Endothelial cell of umbilical vein (primary cell): ENCODE data around the gene AKAP13. TPM values are rescaled to one million over a fixed set of nuclear protein-coding genes. Genes with fewer than 3 reads are reported as not detected.

Source experiments
- BruUV-seq: library from RNA; stranded (reverse); fragments of 400-500 nt; replicated peaks from 2 replicates; lab custom pipeline; 2021; lab: Mats Ljungman, UMichigan
- CTCF ChIA-PET: fragments of 300-600, 350-600 bp; sonication (Branson Sonifier 250); formaldehyde crosslinking; loops from one replicate; lab custom pipeline; 2021; ENCODE audit warnings: antibody characterized with exemption, inconsistent platforms; lab: Charles Lee
- POLR2A ChIA-PET: fragments of 300-600, 350-600 bp; sonication (Branson Sonifier 250); formaldehyde crosslinking; loops from one replicate; lab custom pipeline; 2021; ENCODE audit warnings: antibody characterized with exemption, inconsistent platforms; lab: Charles Lee
- DNase-seq: peaks from one replicate; pipeline ENCODE4 v3.0.0-alpha.2; 2011; ENCODE audit warnings: low read depth, low spot score
- FAIRE-seq: peaks from 2 replicates; lab custom pipeline; 2011; peaks lifted over from hg19 to GRCh38; lab: Jason Lieb, UNC
- H2AFZ ChIP-seq: 2 replicates; pipeline ENCODE4 v1.6.0; 2012; ENCODE audit warnings: low read depth, low read length, control low read depth, inconsistent platforms
- H3K27ac ChIP-seq: 2 replicates; pipeline ENCODE4 v1.5.1; 2011; ENCODE audit warnings: low read depth, mild to moderate bottlenecking, control low read depth, low read length, moderate library complexity; ENCODE audit not compliant: insufficient read depth
- H3K27me3 ChIP-seq, 2 experiments: 2 replicates each; pipeline versions ENCODE4 v1.6.0 to v1.6.1; 2011; ENCODE audit warnings: low read length in 2 of 2, mixed read lengths in 1 of 2; ENCODE audit not compliant: control insufficient read depth in 2 of 2, insufficient read depth in 2 of 2
- H3K36me3 ChIP-seq, 2 experiments: 2 replicates in 1 of 2; 3 replicates in 1 of 2; pipeline ENCODE4 v1.5.1; 2011; ENCODE audit warnings: low read length in 2 of 2, mild to moderate bottlenecking in 1 of 2, moderate library complexity in 1 of 2; ENCODE audit not compliant: control insufficient read depth in 2 of 2, insufficient read depth in 2 of 2; ENCODE audit errors: extremely low read depth in 1 of 2
- H3K4me1 ChIP-seq: 3 replicates; pipeline ENCODE4 v1.5.1; 2011; ENCODE audit warnings: mild to moderate bottlenecking, low read length; ENCODE audit not compliant: control insufficient read depth, insufficient read depth; ENCODE audit errors: extremely low read depth
- H3K4me2 ChIP-seq: 2 replicates; pipeline ENCODE4 v1.6.1; 2011; ENCODE audit warnings: low read length, control low read depth, mixed read lengths; ENCODE audit not compliant: insufficient read depth
- H3K4me3 ChIP-seq, 3 experiments: fragments of 200-600 bp in 1 of 3; sonication (generic), shearing (Covaris generic) in 1 of 3; replicated peaks in 1 of 3; 2 replicates each; pipeline ENCODE4 v1.5.1; 2011 to 2016; ENCODE audit warnings: control low read depth in 3 of 3, low read length in 3 of 3, mild to moderate bottlenecking in 2 of 3, inconsistent platforms in 1 of 3, low read depth in 1 of 3, moderate library complexity in 1 of 3; ENCODE audit not compliant: insufficient read depth in 1 of 3
- H3K79me2 ChIP-seq: 2 replicates; pipeline ENCODE4 v1.6.0; 2012; ENCODE audit warnings: low read length, inconsistent platforms; ENCODE audit not compliant: control insufficient read depth, insufficient read depth
- H3K9ac ChIP-seq: replicated peaks from 2 replicates; pipeline ENCODE3; 2011; ENCODE audit warnings: low read length, control low read depth; ENCODE audit not compliant: insufficient read depth; ENCODE audit errors: extremely low read depth
- H3K9me1 ChIP-seq: replicated peaks from 3 replicates; pipeline ENCODE4 v1.6.0; 2011; ENCODE audit warnings: mild to moderate bottlenecking, low read length; ENCODE audit not compliant: control insufficient read depth, insufficient read depth; ENCODE audit errors: extremely low read depth
- H3K9me3 ChIP-seq: replicated peaks from 2 replicates; pipeline ENCODE4 v1.5.1; 2012; ENCODE audit warnings: low read length, inconsistent platforms; ENCODE audit not compliant: control insufficient read depth, insufficient read depth
- H4K20me1 ChIP-seq: replicated peaks from 2 replicates; pipeline ENCODE3; 2011; ENCODE audit warnings: mild to moderate bottlenecking, low read length; ENCODE audit not compliant: control insufficient read depth, insufficient read depth; ENCODE audit errors: extremely low read depth
- EZH2 ChIP-seq: IDR thresholded peaks from 2 replicates; pipeline ENCODE4 v1.6.1; 2012; ENCODE audit warnings: borderline replicate concordance, low read depth, mild to moderate bottlenecking, moderate library complexity, low read length, inconsistent platforms; ENCODE audit not compliant: severe bottlenecking
- FOS ChIP-seq: IDR thresholded peaks from 2 replicates; pipeline ENCODE4 v1.6.1; 2011; ENCODE audit warnings: mild to moderate bottlenecking, low read length, moderate library complexity, borderline replicate concordance; ENCODE audit not compliant: insufficient read depth
- GATA2 ChIP-seq: IDR thresholded peaks from 2 replicates; pipeline ENCODE4 v1.7.0; 2011; ENCODE audit warnings: low read depth, mild to moderate bottlenecking, moderate library complexity, mixed read lengths, low read length; ENCODE audit not compliant: insufficient read length, insufficient read depth
- JUN ChIP-seq: IDR thresholded peaks from 2 replicates; pipeline ENCODE4 v1.6.1; 2011; ENCODE audit warnings: borderline replicate concordance, low read depth; ENCODE audit not compliant: insufficient read length, insufficient read depth
- MYC ChIP-seq: IDR thresholded peaks from one replicate; pipeline ENCODE4 v1.6.1; 2011; ENCODE audit warnings: mild to moderate bottlenecking, low read depth, low read length
- POLR2A ChIP-seq: IDR thresholded peaks from 2 replicates; pipeline ENCODE4 v1.6.1; 2012; ENCODE audit warnings: low read depth, mild to moderate bottlenecking, control low read depth, low read length
- POLR2AphosphoS5 ChIP-seq: IDR thresholded peaks from 2 replicates; pipeline ENCODE4 v1.6.1; 2012; ENCODE audit warnings: low read depth, mild to moderate bottlenecking, control low read depth, low read length, moderate library complexity; ENCODE audit not compliant: insufficient read depth
- dilution Hi-C: fragments of 300-500 bp; cut with MboI; formaldehyde crosslinking; loops from one replicate; pipeline ENCODE4 v1.15.0; 2019; ENCODE audit warnings: low sequenced_read_pairs; ENCODE audit not compliant: extremely low pct_ligation_motif_present
- intact Hi-C: fragments of 100-400 bp; cut with micrococcal nuclease; formaldehyde crosslinking; loops from one replicate; pipeline ENCODE4 v1.10.0; 2022
- polyA plus RNA-seq, 4 experiments: library from polyadenylated mRNA; depleted of rRNA in 3 of 4; stranded (reverse) in 3 of 4; unstranded in 1 of 4; fragments of >200 nt; gene quantifications; 2 replicates each; pipeline versions ENCODE4 v1.2.1 to v1.2.3, GENCODE V29; 2011 to 2012; ENCODE audit warnings: missing spikeins in 1 of 4
- total RNA-seq: library from RNA; stranded (reverse); gene quantifications from 2 replicates; pipeline ENCODE4 v1.2.3, GENCODE V29; 2021
- TF ChIP-seq, protein P1 (sequence below): IDR thresholded peaks from 2 replicates; pipeline ENCODE4 v1.6.1; 2011; ENCODE audit not compliant: insufficient read depth, insufficient read length
- TF ChIP-seq, protein P2 (sequence below), 2 donors: IDR thresholded peaks; 1 replicate in 1 of 2; 2 replicates in 1 of 2; pipeline ENCODE4 v1.5.1; 2011; ENCODE audit warnings: low read length in 2 of 2, mild to moderate bottlenecking in 2 of 2, moderate library complexity in 2 of 2, control low read depth in 1 of 2, inconsistent platforms in 1 of 2, low read depth in 1 of 2; ENCODE audit not compliant: insufficient read depth in 1 of 2; ENCODE audit errors: extremely low read depth in 1 of 2

AKAP13 gene
- total and polyA plus RNA-seq, 2 donors (not counting 3 experiments of a cell fraction or from before 2014, with no cell fraction given): 22.8 to 87.8 TPM

DNA sequence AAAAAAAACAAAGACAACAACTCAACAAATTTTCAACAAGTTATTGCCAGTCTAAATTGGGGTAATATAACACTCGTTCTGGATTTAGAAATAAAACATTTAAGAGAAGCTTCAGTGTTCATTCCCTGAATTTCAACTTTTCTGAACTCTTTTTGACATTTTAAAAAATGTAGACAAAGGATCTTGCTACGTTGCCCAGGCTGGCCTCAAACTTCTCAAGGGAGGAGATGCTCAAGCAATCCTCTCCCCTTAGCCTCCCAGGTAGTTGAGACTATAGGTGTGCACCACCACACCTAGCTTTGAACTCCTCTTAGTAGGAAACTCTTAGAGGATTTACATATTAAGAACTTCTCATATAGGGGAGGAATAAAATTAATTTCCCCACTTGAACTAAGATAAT lies 91.9 kb downstream of the AKAP13 start:
- H3K27ac ChIP-seq: no peak overlapping the region
- H3K4me3 ChIP-seq: no peak overlapping the region
- BruUV-seq: no TSS peak
- no peak overlapping the region for H3K9ac ChIP-seq
- CTCF ChIA-PET: interaction anchor here (1.3 to 1.4 kb wide), 2 partner anchors 169 to 176 kb away, joined by 3 to 4 read pairs; no protein-coding TSS in a partner anchor
- DNase-seq (no peak), FAIRE-seq (no peak)
- H3K4me1 ChIP-seq: peaks cover 17% of the 10 kb centered on the region
- no peak for TF ChIP-seq EZH2
- no peaks in the 10 kb centered on the region for H3K9me3 ChIP-seq
- no peak overlapping the region for H3K4me2 ChIP-seq
- POLR2A ChIA-PET: no interaction called here
- dilution Hi-C loops (no loop called here), intact Hi-C loops (no loop called here)
- no peaks in the 10 kb centered on the region for H3K9me1 ChIP-seq
- peaks cover 42% of the 10 kb centered on the region for H3K79me2 ChIP-seq
- no peaks in the 10 kb centered on the region for H3K36me3 ChIP-seq
- H2AFZ ChIP-seq: no peak overlapping the region
- H3K27me3 ChIP-seq: no peaks in the 10 kb centered on the region
- peaks cover 14% of the 10 kb centered on the region for H4K20me1 ChIP-seq

DNA sequence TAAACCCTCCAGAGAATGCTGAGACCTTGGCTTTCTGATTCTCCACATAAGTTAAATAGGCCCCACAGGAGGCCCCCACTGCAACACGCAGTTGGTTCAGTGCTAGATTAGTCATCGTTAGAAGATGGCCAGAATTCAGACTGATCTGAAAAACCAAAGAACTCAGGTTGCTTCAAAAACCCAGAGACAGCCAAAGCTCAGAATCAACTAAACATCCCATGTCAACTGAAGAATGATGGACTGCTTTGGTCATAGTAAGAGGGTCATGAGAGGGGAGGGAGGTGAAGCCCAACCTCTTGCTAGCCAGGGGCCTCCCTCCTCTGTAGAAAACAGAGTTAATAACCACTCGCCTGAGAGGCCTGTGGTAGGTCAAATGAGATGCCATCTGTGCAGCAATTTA lies 93.1 kb downstream of the AKAP13 start:
- Histone ChIP-seq H3K9me3 (no peaks in the 10 kb centered on the region), H3K9ac (no peak overlapping the region), H4K20me1 (peaks cover 19% of the 10 kb centered on the region), H3K4me3 (no peak overlapping the region), H3K9me1 (no peaks in the 10 kb centered on the region), H3K79me2 (peaks cover 36% of the 10 kb centered on the region), H3K27ac (no peak overlapping the region), H3K27me3 (no peaks in the 10 kb centered on the region), H3K4me1 (peaks cover 29% of the 10 kb centered on the region), H3K36me3 (no peaks in the 10 kb centered on the region), H2AFZ (no peak overlapping the region), H3K4me2 (no peak overlapping the region)
- no peak for TF ChIP-seq GATA2
- TF ChIP-seq FOS: no peak
- TF ChIP-seq, protein P1, sequence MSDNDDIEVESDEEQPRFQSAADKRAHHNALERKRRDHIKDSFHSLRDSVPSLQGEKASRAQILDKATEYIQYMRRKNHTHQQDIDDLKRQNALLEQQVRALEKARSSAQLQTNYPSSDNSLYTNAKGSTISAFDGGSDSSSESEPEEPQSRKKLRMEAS: no peak
- no peak for TF ChIP-seq EZH2
- no peak for TF ChIP-seq POLR2AphosphoS5
- TF ChIP-seq JUN: no peak
- TF ChIP-seq POLR2A: no peak
- TF ChIP-seq, protein P2, sequence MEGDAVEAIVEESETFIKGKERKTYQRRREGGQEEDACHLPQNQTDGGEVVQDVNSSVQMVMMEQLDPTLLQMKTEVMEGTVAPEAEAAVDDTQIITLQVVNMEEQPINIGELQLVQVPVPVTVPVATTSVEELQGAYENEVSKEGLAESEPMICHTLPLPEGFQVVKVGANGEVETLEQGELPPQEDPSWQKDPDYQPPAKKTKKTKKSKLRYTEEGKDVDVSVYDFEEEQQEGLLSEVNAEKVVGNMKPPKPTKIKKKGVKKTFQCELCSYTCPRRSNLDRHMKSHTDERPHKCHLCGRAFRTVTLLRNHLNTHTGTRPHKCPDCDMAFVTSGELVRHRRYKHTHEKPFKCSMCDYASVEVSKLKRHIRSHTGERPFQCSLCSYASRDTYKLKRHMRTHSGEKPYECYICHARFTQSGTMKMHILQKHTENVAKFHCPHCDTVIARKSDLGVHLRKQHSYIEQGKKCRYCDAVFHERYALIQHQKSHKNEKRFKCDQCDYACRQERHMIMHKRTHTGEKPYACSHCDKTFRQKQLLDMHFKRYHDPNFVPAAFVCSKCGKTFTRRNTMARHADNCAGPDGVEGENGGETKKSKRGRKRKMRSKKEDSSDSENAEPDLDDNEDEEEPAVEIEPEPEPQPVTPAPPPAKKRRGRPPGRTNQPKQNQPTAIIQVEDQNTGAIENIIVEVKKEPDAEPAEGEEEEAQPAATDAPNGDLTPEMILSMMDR (IDR thresholded peaks at IDR 0.05; ENCODE audit: extremely low read depth in 1 of 2, insufficient read depth in 1 of 2, low read depth in 1 of 2, low read length in 2 of 2): no peak
- no peak for TF ChIP-seq MYC
- ChIA-PET CTCF (interaction anchor here (1.3 to 4.6 kb wide), 2 partner anchors 14 to 177 kb away, joined by 3 to 33 read pairs; no protein-coding TSS in a partner anchor), POLR2A (no interaction called here)
- FAIRE-seq: no peak
- intact Hi-C loops (no loop called here), dilution Hi-C loops (no loop called here)
- DNase-seq: no peak
- BruUV-seq: no TSS peak
